Panc1 (cell line): Measurements from ENCODE around the gene LRGUK. TPM values are rescaled to one million over a fixed set of nuclear protein-coding genes. Genes with fewer than 3 reads are reported as not detected.

Experiments
- ATAC-seq: fragments of 200-7000 bp; cut with Tn5 transposase; 2 replicates; pipeline ENCODE4 v1.9.1; 2020; ENCODE audit warnings: mild to moderate bottlenecking, moderate library complexity
- BruUV-seq: library from RNA; stranded (reverse); fragments of 400-500 nt; replicated peaks from 2 replicates; lab custom pipeline; 2021; lab: Mats Ljungman, UMichigan
- CTCF ChIA-PET: fragments of 300-600 bp; sonication (Branson Sonifier 250); formaldehyde crosslinking; loops from one replicate; lab custom pipeline; 2022; ENCODE audit warnings: antibody characterized with exemption; lab: Charles Lee
- POLR2A ChIA-PET: fragments of 300-600 bp; sonication (Branson Sonifier 250); formaldehyde crosslinking; loops from one replicate; lab custom pipeline; 2022; ENCODE audit warnings: antibody characterized with exemption; lab: Charles Lee
- DNase-seq: peaks from one replicate; pipeline ENCODE4 v3.0.0-alpha.2; 2010; ENCODE audit warnings: low read depth, low spot score
- H3K27ac ChIP-seq: 2 replicates; pipeline ENCODE4 v1.5.1; 2011; ENCODE audit warnings: mild to moderate bottlenecking, low read length, inconsistent platforms
- H3K27me3 ChIP-seq: fragments of 200-500 bp; sonication (Bioruptor generic); 2 replicates; pipeline ENCODE4 v1.6.0; 2014; ENCODE audit warnings: low read length, inconsistent platforms; ENCODE audit not compliant: control insufficient read depth, insufficient read depth
- H3K36me3 ChIP-seq: fragments of 200-500 bp; sonication (Bioruptor generic); 2 replicates; pipeline ENCODE4 v1.5.1; 2014; ENCODE audit warnings: inconsistent platforms, mild to moderate bottlenecking, low read length, moderate library complexity; ENCODE audit not compliant: control insufficient read depth, insufficient read depth
- H3K4me1 ChIP-seq: 2 replicates; pipeline ENCODE4 v1.5.1; 2011; ENCODE audit warnings: inconsistent platforms, mild to moderate bottlenecking, low read length, moderate library complexity; ENCODE audit not compliant: control insufficient read depth, insufficient read depth
- H3K4me3 ChIP-seq, 2 experiments: 2 replicates each; pipeline ENCODE4 v1.5.1; 2011 to 2012; ENCODE audit warnings: low read depth in 2 of 2, low read length in 2 of 2, mild to moderate bottlenecking in 2 of 2, inconsistent platforms in 1 of 2, moderate library complexity in 1 of 2
- H3K9me3 ChIP-seq: fragments of 200-500 bp; sonication (Bioruptor generic); 2 replicates; pipeline ENCODE4 v1.5.1; 2014; ENCODE audit warnings: low read depth, mild to moderate bottlenecking, inconsistent platforms, low read length, moderate library complexity; ENCODE audit not compliant: control insufficient read depth, insufficient read depth
- POLR2AphosphoS5 ChIP-seq: IDR thresholded peaks from 2 replicates; pipeline ENCODE4 v1.6.1; 2012; ENCODE audit warnings: mild to moderate bottlenecking, low read depth, low read length, moderate library complexity
- SIN3A ChIP-seq: IDR thresholded peaks from 2 replicates; pipeline ENCODE4 v1.6.1; 2012; ENCODE audit warnings: low read depth, mild to moderate bottlenecking, low read length, moderate library complexity, borderline replicate concordance; ENCODE audit not compliant: insufficient read depth
- TCF7L2 ChIP-seq: IDR thresholded peaks from 2 replicates; pipeline ENCODE4 v1.6.1; 2011; ENCODE audit warnings: mild to moderate bottlenecking, low read depth, low read length, inconsistent platforms
- in situ Hi-C: cut with HindIII; loops from 2 replicates; pipeline ENCODE4 v1.10.0; 2016; ENCODE audit warnings: low sequenced_read_pairs, low pct_unique_long_range_greater_than_20kb
- intact Hi-C: fragments of 100-400 bp; cut with micrococcal nuclease; formaldehyde crosslinking; loops from one replicate; pipeline ENCODE4 v1.10.0; 2022; ENCODE audit not compliant: unreplicated experiment
- total RNA-seq: library from RNA; stranded (reverse); gene quantifications from one replicate; pipeline ENCODE4 v1.2.1, GENCODE V29; 2021; ENCODE audit not compliant: unreplicated experiment
- TF ChIP-seq, protein P1 (sequence below): fragments of 450-650 bp; IDR thresholded peaks from 2 replicates; pipeline ENCODE4 v1.5.1; 2017; ENCODE audit warnings: mild to moderate bottlenecking
- TF ChIP-seq, protein P2 (sequence below), 2 experiments: IDR thresholded peaks; 2 replicates each; pipeline ENCODE4 v1.6.1; 2011 to 2012; ENCODE audit warnings: low read depth in 2 of 2, control low read depth in 1 of 2, low read length in 1 of 2, mild to moderate bottlenecking in 1 of 2, moderate library complexity in 1 of 2; ENCODE audit not compliant: insufficient read depth in 1 of 2

The LRGUK gene
- total RNA-seq, 1 experiment from 2014 or later: 0.23 TPM

DNA sequence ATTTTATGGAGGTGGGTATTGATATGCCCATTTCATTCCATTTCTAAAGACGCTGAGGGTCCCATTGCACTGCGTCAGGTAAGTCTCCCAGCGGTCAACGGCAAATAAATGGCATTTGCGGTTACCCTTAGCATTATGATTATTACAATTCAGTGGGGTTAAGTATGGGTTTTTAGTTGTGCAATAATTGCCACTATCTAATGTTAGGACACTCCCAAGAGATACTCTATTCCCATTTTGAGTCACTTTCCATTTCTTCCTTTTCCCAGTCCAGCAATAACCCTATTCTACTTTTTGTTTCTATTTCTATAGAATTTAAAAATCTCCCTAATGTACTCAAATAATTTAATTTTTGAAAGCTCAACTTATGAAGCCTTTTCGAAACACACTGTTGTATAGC lies 185.6 kb downstream of the LRGUK start:
- Histone ChIP-seq H3K9me3 (no peaks in the 10 kb centered on the region), H3K27ac (no peak overlapping the region), H3K4me1 (peaks cover 9% of the 10 kb centered on the region), H3K4me3 (no peak overlapping the region), H3K36me3 (no peaks in the 10 kb centered on the region), H3K27me3 (no peaks in the 10 kb centered on the region)
- ChIA-PET CTCF (no interaction called here), POLR2A (no interaction called here)
- DNase-seq (no peak), ATAC-seq (no peak)
- no peak for TF ChIP-seq TCF7L2
- intact Hi-C loops (no loop called here), in situ Hi-C loops (no loop called here)
- no TSS peak for BruUV-seq

DNA sequence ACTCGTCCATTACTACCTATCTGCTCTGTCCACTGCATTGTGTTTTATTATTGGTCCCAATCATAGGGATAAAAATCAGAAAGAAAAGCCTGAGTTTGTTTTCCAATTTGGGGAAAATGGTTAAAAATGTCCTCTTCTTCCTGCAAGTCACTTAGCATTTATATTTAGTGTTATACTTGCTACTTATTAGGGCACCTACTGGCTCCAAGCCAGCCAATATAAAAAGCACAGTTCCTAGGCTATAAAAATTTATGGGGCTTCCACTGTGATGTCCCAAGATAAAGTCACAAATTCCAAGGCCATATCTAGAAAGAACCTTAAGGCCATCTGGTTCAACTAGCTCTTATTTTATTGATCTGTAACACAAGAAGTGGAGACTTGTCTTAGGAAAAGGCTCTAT lies 186.4 kb downstream of the LRGUK start:
- ATAC-seq (no peak), DNase-seq (no peak)
- no peaks in the 10 kb centered on the region for H3K27me3 ChIP-seq
- H3K36me3 ChIP-seq: no peaks in the 10 kb centered on the region
- TF ChIP-seq SIN3A: no peak
- TF ChIP-seq, protein P1, sequence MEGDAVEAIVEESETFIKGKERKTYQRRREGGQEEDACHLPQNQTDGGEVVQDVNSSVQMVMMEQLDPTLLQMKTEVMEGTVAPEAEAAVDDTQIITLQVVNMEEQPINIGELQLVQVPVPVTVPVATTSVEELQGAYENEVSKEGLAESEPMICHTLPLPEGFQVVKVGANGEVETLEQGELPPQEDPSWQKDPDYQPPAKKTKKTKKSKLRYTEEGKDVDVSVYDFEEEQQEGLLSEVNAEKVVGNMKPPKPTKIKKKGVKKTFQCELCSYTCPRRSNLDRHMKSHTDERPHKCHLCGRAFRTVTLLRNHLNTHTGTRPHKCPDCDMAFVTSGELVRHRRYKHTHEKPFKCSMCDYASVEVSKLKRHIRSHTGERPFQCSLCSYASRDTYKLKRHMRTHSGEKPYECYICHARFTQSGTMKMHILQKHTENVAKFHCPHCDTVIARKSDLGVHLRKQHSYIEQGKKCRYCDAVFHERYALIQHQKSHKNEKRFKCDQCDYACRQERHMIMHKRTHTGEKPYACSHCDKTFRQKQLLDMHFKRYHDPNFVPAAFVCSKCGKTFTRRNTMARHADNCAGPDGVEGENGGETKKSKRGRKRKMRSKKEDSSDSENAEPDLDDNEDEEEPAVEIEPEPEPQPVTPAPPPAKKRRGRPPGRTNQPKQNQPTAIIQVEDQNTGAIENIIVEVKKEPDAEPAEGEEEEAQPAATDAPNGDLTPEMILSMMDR: no peak
- no peak for TF ChIP-seq TCF7L2
- TF ChIP-seq, protein P2, sequence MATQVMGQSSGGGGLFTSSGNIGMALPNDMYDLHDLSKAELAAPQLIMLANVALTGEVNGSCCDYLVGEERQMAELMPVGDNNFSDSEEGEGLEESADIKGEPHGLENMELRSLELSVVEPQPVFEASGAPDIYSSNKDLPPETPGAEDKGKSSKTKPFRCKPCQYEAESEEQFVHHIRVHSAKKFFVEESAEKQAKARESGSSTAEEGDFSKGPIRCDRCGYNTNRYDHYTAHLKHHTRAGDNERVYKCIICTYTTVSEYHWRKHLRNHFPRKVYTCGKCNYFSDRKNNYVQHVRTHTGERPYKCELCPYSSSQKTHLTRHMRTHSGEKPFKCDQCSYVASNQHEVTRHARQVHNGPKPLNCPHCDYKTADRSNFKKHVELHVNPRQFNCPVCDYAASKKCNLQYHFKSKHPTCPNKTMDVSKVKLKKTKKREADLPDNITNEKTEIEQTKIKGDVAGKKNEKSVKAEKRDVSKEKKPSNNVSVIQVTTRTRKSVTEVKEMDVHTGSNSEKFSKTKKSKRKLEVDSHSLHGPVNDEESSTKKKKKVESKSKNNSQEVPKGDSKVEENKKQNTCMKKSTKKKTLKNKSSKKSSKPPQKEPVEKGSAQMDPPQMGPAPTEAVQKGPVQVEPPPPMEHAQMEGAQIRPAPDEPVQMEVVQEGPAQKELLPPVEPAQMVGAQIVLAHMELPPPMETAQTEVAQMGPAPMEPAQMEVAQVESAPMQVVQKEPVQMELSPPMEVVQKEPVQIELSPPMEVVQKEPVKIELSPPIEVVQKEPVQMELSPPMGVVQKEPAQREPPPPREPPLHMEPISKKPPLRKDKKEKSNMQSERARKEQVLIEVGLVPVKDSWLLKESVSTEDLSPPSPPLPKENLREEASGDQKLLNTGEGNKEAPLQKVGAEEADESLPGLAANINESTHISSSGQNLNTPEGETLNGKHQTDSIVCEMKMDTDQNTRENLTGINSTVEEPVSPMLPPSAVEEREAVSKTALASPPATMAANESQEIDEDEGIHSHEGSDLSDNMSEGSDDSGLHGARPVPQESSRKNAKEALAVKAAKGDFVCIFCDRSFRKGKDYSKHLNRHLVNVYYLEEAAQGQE (IDR thresholded peaks at IDR 0.05; ENCODE audit: insufficient read depth in 1 of 2, low read depth in 2 of 2, low read length in 1 of 2): no peak
- TF ChIP-seq POLR2AphosphoS5: no peak
- intact Hi-C loops: no loop called here
- in situ Hi-C loops: no loop called here
- no peak overlapping the region for H3K27ac ChIP-seq
- peaks cover 9% of the 10 kb centered on the region for H3K4me1 ChIP-seq
- H3K9me3 ChIP-seq: no peaks in the 10 kb centered on the region
- POLR2A ChIA-PET: no interaction called here
- no TSS peak for BruUV-seq
- H3K4me3 ChIP-seq: no peak overlapping the region
- CTCF ChIA-PET: no interaction called here

Other genes starting within 250 kb of the LRGUK start
- 21.6 TPM for gene SLC35B4, start 189.6 kb downstream of the LRGUK start, total RNA-seq